HG02884 (cell line): Measurements from ENCODE around the gene ZNF221.
"Not testable (repeated sequence)": the region's sequence is repeated elsewhere in the genome, so short reads cannot be mapped to it uniquely, and the experiment has no call there.

Experiments used
- ATAC-seq: cut with Tn5 transposase; IDR thresholded peaks from one replicate; pipeline ENCODE4 v1.9.1; 2021; ENCODE audit warnings: mild to moderate bottlenecking, moderate library complexity; ENCODE audit not compliant: unreplicated experiment

ZNF221 gene

DNA sequence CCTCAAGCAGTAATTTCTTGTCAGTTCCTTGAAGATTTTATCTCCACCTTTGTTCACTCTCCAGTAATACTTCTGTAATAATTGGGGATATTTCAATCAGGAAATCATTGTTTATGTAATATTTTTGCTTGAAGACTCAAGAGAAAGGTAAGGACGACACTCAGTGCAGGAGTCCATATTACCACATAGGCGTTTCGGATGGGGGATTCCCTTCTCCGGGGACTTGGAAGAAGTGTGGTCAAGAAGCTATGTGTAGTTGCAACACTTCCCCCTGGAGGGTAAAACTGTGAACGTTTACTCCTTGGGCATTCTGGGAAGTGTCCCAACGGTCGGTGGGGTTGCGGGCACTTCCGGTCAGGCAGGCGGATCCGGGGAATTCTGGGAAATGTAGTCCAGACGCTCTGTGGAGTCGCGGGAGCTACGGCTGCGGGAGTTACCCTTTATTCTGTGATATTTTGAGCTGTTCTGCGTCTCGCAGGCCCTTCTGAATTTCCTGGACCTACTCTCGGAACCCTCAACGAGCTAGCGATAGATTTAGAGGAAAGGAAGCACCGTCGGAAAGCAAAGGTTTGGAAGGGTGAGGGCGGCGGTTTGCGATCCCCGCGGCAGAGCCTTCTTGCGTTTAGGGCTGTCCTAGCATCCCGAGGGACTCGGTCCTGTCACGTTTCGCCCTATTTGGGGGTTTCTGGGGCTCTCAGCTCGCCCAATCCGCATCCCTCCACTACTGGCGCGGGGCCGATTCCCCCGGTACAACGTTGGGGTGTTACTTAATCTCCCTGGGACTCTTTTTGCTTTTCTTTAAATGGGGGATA, at the start of gene ZNF221:
Gene ZNF221, plus strand, starts transcription at position 395 of the 812 bp plus-strand sequence. CDS start 11,499 bp downstream, outside the sequence.
- peak; percentile 57 for ATAC-seq

DNA sequence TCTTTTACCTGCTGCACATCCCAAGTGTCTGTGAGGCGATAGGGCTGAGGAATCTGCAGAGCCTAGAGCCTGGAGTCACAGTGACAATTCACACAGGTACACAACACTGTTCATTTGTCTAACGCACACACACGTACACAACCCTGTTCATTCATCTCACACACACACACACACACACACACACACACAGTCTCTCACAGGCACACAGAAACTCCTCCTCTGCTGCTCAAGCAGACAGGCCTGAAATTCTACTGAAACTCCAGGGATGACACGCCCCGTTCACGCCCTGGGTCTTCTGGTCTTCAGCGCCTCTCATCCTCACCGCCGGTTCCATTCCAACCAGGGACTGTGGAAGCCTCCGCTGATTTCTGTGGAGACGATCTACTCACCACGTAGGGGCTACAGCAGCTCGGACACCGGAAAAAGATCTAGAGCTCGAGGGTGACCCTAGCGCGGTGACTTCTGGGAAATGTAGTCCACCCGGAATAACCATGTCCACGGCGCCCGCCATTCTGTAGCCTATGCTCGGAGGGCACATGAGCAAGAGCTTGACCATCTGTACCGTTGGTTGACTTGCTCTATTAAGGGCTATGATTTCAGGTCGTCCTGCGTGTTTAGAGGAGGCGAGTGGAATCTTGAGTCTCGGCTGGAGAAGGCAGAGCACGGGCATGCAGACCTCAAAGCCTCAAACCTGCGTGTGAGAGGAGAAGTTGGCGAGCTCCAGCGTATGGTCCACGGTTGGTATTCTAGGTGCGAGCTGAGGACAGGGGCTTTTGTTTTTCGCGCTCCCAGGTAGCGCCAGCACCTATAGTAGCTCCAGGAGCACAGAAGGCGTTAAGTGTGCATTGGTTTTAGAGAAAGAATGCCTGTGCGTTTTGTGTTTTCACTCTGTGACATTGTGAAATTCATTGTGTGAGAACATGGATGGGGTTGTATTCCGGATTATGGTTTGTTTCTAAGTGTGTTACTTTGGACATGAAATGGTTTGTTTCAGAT, 49.3 kb upstream of the ZNF221 start:
- peak; percentile 75 for ATAC-seq

DNA sequence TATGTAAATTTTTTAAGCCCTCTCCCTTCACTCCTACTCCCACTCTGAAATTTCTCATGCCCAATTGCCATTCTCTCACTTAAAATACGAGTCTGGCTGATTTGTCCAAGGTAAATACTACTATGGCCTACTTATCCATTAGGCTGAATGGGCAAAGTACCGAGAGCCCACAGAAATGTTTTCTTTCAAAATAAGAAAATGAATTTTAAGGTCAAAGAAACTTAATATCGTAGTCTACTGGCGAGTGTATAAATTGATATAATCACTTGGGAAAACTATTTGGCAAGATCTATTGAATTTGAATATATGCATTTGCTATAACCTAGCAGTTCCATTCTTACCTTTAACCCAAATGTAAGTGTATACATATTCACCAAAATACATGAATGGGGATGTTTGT, 48.6 kb upstream of the ZNF221 start:
- ATAC-seq: no peak

- ATAC-seq: no peak
These were observed 45.1 kb upstream of the ZNF221 start for GRCh38 chr19:43905897-43906296.

GRCh38 chr19:43906774-43907173, 44.3 kb upstream of the ZNF221 start:
- ATAC-seq: no peak

- no peak for ATAC-seq
These were observed 42.4 kb upstream of the ZNF221 start for GRCh38 chr19:43908659-43909058.

DNA sequence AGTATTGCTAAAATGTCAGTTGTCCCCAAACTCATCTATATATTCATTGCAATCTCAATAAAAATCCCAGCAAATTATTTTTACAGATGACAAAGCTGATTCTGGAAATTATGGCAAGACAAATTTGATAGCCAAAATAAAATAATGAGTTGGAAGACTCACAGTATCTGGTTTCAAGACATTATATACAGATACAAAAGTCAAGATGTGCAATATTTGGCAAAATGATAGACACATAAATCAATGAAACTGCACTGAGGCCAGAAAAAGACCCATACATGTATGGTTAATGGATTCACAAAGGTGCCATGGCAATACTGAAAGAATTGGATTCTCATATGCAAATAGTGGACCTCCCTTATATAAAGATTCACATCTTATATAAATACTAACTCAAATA, 40.1 kb upstream of the ZNF221 start:
- ATAC-seq: no peak

DNA sequence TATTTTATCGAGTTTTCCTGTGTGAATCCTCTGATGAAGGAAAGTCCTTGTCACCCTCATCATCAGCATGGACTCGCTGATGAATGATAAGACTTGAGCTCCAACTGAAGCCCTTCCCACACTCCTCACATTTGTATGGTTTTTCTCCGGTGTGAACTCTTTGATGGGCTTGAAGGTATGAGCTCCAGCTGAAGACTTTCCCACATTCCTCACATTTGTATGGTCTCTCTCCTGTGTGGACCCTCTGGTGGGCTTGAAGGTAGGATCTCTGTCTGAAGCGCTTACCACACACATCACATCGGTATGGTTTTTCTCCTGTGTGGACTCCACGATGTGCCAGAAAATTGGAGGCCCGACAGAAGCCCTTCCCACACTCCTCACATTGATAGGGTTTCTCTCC, 37.6 kb upstream of the ZNF221 start:
- no peak for ATAC-seq

DNA sequence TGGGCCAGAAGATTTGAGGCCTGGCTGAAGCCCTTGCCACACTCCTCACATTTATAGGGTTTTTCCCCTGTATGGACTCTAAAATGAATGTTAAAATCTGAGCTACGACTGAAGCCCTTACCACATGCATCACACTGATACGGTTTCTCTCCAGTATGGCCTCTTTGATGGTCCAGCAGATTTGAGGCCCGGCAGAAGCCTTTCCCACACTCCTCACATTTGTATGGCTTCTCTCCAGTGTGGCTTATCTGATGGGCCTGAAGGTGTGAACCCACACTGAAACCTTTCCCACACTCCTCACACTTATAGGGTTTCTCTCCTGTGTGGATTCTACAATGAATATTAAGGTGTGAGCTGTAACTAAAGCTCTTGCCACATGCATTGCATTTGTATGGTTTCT, 37.0 kb upstream of the ZNF221 start:
- ATAC-seq: no peak

GRCh38 chr19:43923875-43924274, 27.2 kb upstream of the ZNF221 start:
- no peak for ATAC-seq

- no peak for ATAC-seq
These were observed 22.2 kb upstream of the ZNF221 start for GRCh38 chr19:43928820-43929219.

- ATAC-seq: no peak
These were observed 16.7 kb upstream of the ZNF221 start for GRCh38 chr19:43934055-43934984.

- peak; percentile 91 for ATAC-seq
These were observed 15.9 kb upstream of the ZNF221 start, which contains the start of gene ZNF45 for GRCh38 chr19:43934985-43935708. Gene ZNF45, minus strand, starts transcription at chr19:43935282. Its CDS starts 13,097 bp downstream, at chr19:43922185.

- no peak for ATAC-seq
These were observed 14.8 kb upstream of the ZNF221 start for GRCh38 chr19:43936188-43936587.

- ATAC-seq: no peak
These were observed 11.3 kb upstream of the ZNF221 start for GRCh38 chr19:43939557-43940260.

- no peak for ATAC-seq
These were observed 10.3 kb upstream of the ZNF221 start for GRCh38 chr19:43940719-43941118.

DNA sequence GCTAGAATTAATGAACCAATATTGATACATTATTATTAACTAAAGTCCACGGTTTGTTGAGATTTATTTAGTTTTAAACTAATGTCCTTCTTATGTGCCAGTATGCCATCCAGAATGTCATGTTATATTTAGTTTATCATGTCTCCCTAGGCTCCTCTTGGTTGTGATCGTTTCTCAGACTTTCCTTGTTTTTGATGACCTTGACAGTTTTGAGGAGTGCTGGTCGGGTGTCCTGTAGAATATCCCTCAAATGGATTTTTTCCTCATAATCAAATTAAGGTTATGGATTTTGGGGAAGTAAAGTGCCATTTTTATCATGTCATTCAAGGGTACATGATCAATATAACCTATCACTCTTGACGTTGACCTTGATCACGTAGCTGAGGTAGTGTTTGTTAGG, 9.8 kb upstream of the ZNF221 start:
- no peak for ATAC-seq

- ATAC-seq: not testable (repeated sequence)
These were observed 3.6 kb upstream of the ZNF221 start for GRCh38 chr19:43947412-43947811.

DNA sequence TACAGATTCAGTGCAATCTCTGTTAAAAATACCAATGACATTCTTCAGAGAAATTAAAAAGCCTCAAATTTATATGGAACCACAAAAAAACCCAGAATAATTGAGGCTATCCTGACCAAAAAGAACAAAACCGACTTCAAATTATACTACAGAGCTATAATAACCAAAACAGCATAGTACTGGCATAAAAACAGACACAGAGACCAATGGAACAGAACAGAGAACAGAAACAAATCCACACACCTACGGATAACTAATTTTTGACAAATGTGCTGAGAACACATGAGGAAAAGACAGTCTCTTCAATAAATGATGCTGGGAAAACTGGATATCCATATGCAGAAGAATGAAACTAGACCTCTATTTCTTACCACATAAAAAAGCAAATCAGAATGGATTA, 1.2 kb upstream of the ZNF221 start:
- ATAC-seq: not testable (repeated sequence)
